Stimulated activated naive CD8-positive, alpha-beta T cell treated with anti-CD3 and anti-CD28 coated beads, Interleukin-15, Interleukin-2, amounts not matched to agents 100 ng/mL and 50 ng/mL, for 24 hours (primary cell): ENCODE results near the gene VAV1.
"Not testable (repeated sequence)": the region's sequence is repeated elsewhere in the genome, so short reads cannot be mapped to it uniquely, and the experiment has no call there.

Experiments used
- H3K27ac Mint-ChIP-seq: one replicate; pipeline ENCODE4 v1.8.0; 2021; ENCODE audit warnings: mild to moderate bottlenecking, mixed read lengths
- H3K27me3 Mint-ChIP-seq: one replicate; pipeline ENCODE4 v1.8.0; 2021; ENCODE audit warnings: mixed read lengths
- H3K36me3 Mint-ChIP-seq: one replicate; pipeline ENCODE4 v1.8.0; 2021; ENCODE audit warnings: low read depth, mixed read lengths
- H3K4me1 Mint-ChIP-seq: one replicate; pipeline ENCODE4 v1.8.0; 2021; ENCODE audit warnings: low read depth, mixed read lengths
- H3K4me3 Mint-ChIP-seq: one replicate; pipeline ENCODE4 v1.8.0; 2021; ENCODE audit warnings: mild to moderate bottlenecking, mixed read lengths
- H3K9me3 Mint-ChIP-seq: one replicate; pipeline ENCODE4 v1.8.0; 2021; ENCODE audit warnings: mixed read lengths

VAV1 gene

DNA sequence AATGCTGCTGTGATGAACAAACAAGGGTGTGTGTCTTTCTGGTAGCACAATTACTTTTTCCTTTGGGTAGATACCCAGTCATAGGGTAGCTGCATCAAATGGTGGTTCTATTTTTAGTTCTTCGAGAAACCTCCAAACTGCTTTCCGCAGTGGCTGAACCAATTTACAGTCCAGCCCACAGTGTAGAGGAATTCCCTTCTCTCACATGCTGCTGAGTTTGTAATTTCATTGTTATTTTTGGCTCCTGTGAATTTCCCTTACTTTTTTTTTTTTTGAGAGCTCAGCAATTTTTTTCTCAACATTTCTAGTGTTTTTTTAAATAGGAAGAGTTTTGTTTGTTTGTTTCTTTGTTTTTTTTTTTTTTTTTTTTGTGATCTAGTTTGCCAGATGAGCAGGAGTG, 77.4 kb downstream of the VAV1 start:
- H3K4me1 Mint-ChIP-seq, result peaks cover 4% of the 10 kb centered on the region
- no peaks in the 10 kb centered on the region for H3K27me3 Mint-ChIP-seq
- H3K9me3 Mint-ChIP-seq, result no peaks in the 10 kb centered on the region
- no peak overlapping the region for H3K4me3 Mint-ChIP-seq
- peaks cover 30% of the 10 kb centered on the region for H3K36me3 Mint-ChIP-seq
- H3K27ac Mint-ChIP-seq, result no peak overlapping the region

DNA sequence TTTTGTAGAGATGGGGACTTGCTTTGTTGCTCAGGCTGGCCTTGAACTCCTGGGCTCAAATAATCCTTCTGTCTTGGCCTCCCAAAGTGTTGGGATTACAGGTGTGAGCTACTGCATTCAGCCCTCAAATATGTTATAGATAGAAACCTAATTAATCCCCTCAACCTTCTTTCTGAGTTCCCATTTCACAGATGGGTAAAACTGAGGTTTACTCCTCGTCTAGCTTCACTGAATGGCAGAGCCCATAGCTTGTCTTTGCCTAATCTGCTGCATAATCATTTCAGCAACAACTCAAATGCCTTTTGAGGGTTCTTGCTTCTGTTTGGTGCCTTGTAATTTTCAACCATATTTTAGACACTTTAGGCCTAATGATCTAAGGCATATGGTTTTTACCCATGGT, 78.9 kb downstream of the VAV1 start:
- Mint-ChIP-seq H3K9me3 (no peaks in the 10 kb centered on the region), H3K27ac (no peak overlapping the region), H3K4me3 (no peak overlapping the region), H3K27me3 (no peaks in the 10 kb centered on the region), H3K36me3 (peaks cover 43% of the 10 kb centered on the region), H3K4me1 (peaks cover 4% of the 10 kb centered on the region)

DNA sequence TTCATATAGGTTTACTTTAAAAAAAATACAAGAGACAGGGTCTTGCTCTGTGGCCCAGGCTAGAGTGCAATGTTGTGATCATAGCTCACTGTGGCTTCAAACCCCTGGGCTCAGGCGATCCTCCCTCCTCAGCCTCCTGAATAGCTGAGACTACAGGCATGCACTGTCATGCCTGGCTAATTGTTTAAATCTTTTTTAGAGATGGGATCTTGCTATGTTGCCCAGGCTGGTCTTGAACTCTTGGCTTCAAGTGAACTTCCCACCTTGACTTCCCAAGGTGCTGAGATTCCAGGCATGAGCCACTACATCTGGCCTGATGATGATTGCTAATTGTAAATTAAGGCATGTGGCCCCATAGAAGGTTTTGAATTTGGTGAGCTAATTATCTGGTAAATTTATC, 79.5 kb downstream of the VAV1 start:
- Mint-ChIP-seq H3K27ac (no peak overlapping the region), H3K36me3 (peaks cover 49% of the 10 kb centered on the region), H3K27me3 (no peaks in the 10 kb centered on the region), H3K4me3 (no peak overlapping the region), H3K9me3 (no peaks in the 10 kb centered on the region), H3K4me1 (peaks cover 4% of the 10 kb centered on the region)

DNA sequence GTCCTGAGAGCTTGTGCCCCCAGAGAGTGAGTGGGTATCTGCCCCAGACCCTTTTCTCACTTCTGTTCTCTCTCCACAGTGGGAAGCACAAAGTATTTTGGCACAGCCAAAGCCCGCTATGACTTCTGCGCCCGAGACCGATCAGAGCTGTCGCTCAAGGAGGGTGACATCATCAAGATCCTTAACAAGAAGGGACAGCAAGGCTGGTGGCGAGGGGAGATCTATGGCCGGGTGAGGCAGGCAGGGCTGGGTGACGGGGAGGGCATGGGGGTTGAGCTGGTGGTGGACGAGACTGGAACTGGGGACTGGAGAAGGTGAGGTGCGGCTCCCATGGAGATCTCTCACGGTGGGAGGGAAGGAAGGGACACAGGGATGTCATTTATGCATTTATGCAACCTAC, 81.4 kb downstream of the VAV1 start:
- H3K27ac Mint-ChIP-seq, result no peak overlapping the region
- H3K27me3 Mint-ChIP-seq, result no peaks in the 10 kb centered on the region
- H3K4me3 Mint-ChIP-seq, result no peak overlapping the region
- no peaks in the 10 kb centered on the region for H3K9me3 Mint-ChIP-seq
- H3K4me1 Mint-ChIP-seq, result peaks cover 4% of the 10 kb centered on the region
- peaks cover 55% of the 10 kb centered on the region for H3K36me3 Mint-ChIP-seq

DNA sequence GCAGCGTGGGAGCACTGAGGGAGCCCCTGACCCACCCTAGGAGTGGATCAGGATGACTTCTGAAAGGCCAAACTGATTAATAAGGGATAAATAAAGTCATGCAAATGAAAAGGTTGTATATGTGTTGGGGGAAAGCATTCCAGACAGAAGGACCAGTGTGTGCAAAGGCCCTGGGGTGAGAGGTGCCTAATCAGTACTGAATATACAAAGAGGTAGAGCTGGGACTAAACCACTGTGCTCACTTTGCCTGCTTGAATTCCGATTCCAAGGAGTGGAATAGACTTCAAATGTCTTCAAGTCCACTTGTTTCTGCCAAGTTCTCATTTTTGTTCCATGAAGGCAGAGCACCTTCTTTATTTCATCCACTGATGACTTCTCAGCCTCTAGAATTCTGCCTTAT, 82.2 kb downstream of the VAV1 start:
- Mint-ChIP-seq H3K27me3 (no peaks in the 10 kb centered on the region), H3K27ac (no peak overlapping the region), H3K4me1 (peaks cover under 1% of the 10 kb centered on the region), H3K4me3 (no peak overlapping the region), H3K36me3 (peaks cover 51% of the 10 kb centered on the region), H3K9me3 (no peaks in the 10 kb centered on the region)

DNA sequence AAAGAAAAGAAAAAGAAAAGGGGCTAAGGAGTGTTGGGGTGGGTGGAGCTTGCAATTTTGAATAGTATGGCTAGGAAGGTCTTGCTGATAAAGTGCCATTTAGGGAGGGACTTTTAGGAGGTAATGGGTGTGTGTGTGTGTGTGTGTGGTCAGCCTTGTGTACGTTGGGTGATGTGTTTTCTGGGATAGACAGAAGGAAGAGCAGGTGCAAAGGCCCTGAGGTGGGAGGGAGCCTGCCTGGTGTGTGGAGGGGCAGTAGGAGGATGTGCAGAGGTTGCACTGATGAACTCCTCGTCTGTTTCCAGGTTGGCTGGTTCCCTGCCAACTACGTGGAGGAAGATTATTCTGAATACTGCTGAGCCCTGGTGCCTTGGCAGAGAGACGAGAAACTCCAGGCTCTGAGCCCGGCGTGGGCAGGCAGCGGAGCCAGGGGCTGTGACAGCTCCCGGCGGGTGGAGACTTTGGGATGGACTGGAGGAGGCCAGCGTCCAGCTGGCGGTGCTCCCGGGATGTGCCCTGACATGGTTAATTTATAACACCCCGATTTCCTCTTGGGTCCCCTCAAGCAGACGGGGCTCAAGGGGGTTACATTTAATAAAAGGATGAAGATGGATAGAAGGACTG, 84.4 kb downstream of the VAV1 start:
- Mint-ChIP-seq H3K27me3 (no peaks in the 10 kb centered on the region), H3K4me1 (peaks cover 3% of the 10 kb centered on the region), H3K4me3 (no peak overlapping the region), H3K27ac (peak overlapping the region; percentile 7), H3K9me3 (no peaks in the 10 kb centered on the region), H3K36me3 (peaks cover 38% of the 10 kb centered on the region)

DNA sequence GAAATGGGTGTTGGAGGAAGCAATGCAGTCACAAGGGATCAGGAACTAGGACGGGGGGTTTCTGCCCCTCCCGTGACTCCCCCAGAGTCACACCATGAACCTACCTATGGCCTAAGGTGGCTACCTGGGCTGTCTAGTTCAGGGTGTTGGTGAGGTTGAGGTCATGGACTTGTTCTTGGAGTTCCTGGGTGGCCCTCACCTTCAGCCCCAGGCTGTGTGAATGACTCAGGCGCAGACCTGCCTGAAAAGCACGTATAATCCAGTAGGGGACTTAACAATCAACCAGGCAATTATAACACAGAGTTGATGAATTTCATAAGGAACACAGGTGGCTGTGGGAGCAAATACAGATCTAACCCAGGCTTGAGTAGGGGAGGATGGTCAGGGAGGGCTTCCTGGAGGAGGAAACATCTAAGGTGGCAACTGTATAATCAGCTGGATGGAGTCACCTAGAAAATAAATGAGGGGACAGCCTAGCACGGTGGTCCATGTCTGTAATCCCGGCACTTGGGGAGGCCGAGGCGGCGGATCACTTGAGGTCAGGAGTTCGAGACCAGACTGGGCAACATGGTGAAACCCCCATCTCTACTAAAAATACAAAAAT, 89.3 kb downstream of the VAV1 start:
- Mint-ChIP-seq H3K36me3 (peaks cover 9% of the 10 kb centered on the region), H3K4me3 (no peak overlapping the region), H3K9me3 (no peaks in the 10 kb centered on the region), H3K4me1 (peaks cover 17% of the 10 kb centered on the region), H3K27me3 (no peaks in the 10 kb centered on the region), H3K27ac (peak overlapping the region; percentile 82)

DNA sequence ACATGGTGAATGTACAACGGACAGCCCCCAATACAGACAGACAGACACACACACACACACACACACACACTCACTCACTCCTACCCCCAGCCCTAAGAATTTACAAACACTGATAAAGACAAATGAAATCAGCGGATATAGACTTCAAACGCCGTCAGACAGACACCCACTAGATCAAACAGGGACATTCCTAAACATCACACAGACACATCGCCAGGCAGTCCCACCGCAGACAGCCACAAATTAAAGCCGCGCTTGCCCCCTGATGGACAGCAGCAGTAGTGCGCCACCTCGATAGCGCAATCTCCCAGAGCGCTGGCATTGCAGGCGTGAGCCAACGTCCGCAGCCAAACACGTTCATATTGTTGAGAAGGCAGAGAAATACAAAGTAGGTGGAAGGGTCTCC, 90.2 kb downstream of the VAV1 start:
- Mint-ChIP-seq H3K9me3 (no peaks in the 10 kb centered on the region), H3K4me1 (peaks cover 17% of the 10 kb centered on the region)

DNA sequence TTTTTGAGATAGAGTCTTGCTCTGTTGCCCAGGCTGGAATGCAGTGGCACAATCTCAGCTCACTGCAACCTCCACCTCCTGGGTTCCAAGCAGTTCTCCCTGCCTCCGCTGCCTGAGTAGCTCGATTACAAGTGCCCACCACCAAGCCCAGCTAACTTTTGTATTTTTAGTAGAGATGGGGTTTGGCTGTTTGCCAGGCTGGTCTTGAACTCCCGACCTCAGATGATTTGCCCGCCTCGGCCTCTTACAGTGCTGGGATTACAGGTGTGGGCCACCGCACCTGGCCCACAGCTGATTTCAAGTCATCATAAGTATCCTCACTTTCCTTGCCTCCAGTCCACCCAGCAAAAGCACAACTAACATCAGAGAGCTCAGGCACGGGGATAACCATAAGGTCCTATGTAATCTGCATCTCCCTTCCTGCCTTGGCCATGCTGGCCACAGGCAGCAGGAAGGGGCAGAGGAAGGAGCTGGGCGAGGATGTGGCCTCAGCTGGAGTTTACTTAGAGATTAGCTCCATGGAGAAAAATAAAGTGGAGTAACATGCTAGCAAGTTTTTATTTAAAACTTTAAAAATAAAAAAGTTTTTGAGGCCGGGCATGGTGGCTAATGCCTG, 91.9 kb downstream of the VAV1 start:
- Mint-ChIP-seq H3K27ac (no peak overlapping the region), H3K36me3 (no peaks in the 10 kb centered on the region), H3K27me3 (no peaks in the 10 kb centered on the region), H3K9me3 (no peaks in the 10 kb centered on the region), H3K4me3 (no peak overlapping the region), H3K4me1 (peaks cover 22% of the 10 kb centered on the region)

More for the DNA sequence above, 90.2 kb downstream of the VAV1 start:
- peak overlapping the region; percentile 81 for H3K27ac Mint-ChIP-seq
- H3K36me3 Mint-ChIP-seq, result no peaks in the 10 kb centered on the region
- no peaks in the 10 kb centered on the region for H3K27me3 Mint-ChIP-seq
- peak overlapping the region; percentile 84 for H3K4me3 Mint-ChIP-seq

DNA sequence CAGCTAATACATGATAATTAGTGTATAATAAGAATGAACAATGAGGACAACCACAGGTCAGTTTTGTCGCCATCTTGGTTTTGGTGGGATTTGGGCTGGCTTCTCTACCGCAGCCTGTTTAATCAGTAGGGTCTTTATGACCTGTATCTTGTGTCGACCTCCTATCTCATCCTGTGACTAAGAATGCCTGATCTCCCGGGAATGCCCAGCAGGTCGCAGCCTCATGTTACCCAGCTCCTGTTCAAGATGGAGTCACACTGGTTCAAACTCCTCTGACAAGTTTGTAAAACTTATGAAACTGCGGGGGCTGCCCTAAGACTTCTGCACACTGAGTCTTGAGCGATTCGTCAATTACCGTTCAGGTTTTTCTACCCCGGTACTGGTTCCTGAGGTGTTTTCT, 93.3 kb downstream of the VAV1 start:
- H3K36me3 Mint-ChIP-seq, result no peaks in the 10 kb centered on the region
- H3K9me3 Mint-ChIP-seq, result no peaks in the 10 kb centered on the region
- no peaks in the 10 kb centered on the region for H3K27me3 Mint-ChIP-seq
- peaks cover 22% of the 10 kb centered on the region for H3K4me1 Mint-ChIP-seq
- H3K27ac Mint-ChIP-seq, result no peak overlapping the region
- H3K4me3 Mint-ChIP-seq, result no peak overlapping the region

DNA sequence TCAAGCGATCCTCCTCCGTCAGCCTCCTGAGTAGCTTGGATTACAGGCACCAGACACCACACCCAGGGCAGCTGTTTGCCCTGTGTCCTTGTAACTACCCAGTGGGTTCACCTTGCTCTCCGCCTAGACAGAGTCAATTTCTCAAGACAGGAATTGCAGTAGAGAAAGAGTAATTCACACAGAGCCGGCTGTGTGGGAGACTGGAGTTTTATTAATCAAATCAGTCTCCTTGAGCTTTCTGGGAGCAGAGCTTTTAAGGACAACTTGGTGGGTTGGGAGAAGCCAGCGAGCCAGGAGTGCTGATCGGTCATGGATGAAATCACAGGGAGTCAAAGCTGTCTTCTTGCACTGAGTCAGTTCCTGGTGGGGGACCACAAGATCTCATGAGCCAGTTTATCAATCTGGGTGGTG, 94.2 kb downstream of the VAV1 start:
- Mint-ChIP-seq H3K4me3 (no peak overlapping the region), H3K27ac (no peak overlapping the region), H3K4me1 (peaks cover 21% of the 10 kb centered on the region), H3K36me3 (no peaks in the 10 kb centered on the region), H3K9me3 (no peaks in the 10 kb centered on the region), H3K27me3 (no peaks in the 10 kb centered on the region)

DNA sequence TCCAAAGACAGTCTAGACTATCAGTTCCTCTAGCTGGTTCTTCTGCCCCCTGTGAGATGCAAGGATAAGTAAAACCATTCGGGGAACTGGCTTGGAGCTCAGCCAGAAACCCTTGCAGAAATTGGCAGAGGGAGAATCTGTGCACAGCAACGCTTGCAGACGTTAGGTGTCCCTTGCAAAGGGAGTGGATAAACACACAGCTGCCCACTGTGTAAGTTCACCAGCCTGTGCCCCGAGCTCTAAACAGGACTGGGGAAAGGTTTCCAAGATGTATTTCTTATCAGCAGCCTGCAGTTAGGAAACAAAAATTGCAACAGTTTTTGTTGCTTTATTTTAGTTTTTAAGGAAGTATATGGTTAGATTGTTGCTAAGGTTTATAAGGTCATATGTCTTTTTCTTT, 95.8 kb downstream of the VAV1 start:
- H3K36me3 Mint-ChIP-seq, result no peaks in the 10 kb centered on the region
- H3K4me1 Mint-ChIP-seq, result peaks cover 10% of the 10 kb centered on the region
- no peak overlapping the region for H3K4me3 Mint-ChIP-seq
- no peak overlapping the region for H3K27ac Mint-ChIP-seq
- no peaks in the 10 kb centered on the region for H3K27me3 Mint-ChIP-seq
- peaks cover 3% of the 10 kb centered on the region for H3K9me3 Mint-ChIP-seq

DNA sequence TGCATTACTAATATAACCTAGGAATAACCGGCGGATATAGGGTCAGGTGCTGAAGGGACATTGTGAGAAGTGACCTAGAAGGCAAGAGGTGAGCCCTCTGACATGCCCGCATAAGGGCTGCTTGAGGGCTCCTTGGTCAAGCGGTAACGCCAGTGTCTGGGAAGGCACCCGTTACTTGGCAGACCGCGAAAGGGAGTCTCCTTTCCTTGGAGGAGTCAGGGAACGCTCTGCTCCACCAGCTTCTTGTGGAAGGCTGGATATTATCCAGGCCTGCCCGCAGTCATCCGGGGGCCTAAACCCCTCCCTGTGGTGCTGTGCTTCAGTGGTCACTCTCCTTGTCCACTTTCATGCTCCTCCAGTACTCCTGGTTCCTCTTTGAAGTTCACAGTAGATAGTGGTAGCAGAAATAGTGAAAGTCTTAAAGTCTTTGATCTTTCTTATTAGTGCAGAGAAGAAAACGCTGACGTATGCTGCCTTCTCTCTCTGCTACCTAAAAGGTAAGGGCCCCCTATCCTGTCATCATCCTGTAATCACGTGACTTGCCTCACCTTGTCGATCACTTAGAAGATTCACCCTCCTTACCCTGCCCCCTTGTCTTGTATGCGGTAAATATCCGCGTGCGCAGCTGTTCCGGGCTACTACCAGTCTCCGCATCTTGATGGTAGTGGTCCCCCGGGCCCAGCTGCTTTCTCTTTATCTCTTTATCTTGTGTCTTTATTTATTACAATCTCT, 96.8 kb downstream of the VAV1 start:
- not testable (repeated sequence) for H3K27me3 Mint-ChIP-seq, H3K4me1 Mint-ChIP-seq

DNA sequence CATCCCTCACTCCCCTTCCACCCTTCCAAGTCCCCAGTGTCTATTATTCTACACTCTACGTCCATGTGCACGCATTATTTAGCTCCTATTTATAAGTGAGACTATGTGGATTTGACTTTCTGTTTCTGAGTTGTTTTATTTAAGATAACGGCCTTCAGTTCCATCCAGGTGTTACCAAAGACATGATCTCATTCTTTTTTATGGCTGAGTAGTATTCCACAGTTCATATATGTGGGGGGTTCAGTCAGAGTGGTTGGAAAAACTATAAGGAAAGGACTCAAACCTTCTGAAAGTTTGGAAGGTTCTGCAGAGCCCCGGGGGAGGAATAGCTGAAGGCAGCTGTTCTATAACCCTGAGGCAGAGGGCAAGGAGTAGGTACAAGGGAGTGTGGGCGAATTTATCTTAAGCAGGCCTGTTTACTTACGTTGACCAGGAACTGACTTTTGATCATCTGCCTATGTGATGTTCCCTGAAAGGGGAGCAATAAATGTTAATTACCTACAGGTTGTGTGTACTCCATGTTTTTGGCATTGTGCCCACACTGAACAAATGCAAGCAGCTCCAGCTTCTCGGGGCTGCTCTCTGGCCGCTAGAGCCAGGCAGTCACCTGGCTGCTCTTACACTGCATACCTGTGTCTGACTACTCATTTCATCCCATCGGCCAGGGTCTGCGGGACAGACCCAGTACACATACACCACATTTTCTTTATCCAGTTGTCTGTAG, 101.4 kb downstream of the VAV1 start:
- H3K27ac Mint-ChIP-seq, result no peak overlapping the region
- peaks cover 3% of the 10 kb centered on the region for H3K9me3 Mint-ChIP-seq
- peaks cover 4% of the 10 kb centered on the region for H3K4me1 Mint-ChIP-seq
- no peaks in the 10 kb centered on the region for H3K36me3 Mint-ChIP-seq
- H3K27me3 Mint-ChIP-seq, result no peaks in the 10 kb centered on the region
- no peak overlapping the region for H3K4me3 Mint-ChIP-seq

More for the DNA sequence above, 96.8 kb downstream of the VAV1 start:
- not testable (repeated sequence) for H3K9me3 Mint-ChIP-seq, H3K4me3 Mint-ChIP-seq, H3K36me3 Mint-ChIP-seq, H3K27ac Mint-ChIP-seq

DNA sequence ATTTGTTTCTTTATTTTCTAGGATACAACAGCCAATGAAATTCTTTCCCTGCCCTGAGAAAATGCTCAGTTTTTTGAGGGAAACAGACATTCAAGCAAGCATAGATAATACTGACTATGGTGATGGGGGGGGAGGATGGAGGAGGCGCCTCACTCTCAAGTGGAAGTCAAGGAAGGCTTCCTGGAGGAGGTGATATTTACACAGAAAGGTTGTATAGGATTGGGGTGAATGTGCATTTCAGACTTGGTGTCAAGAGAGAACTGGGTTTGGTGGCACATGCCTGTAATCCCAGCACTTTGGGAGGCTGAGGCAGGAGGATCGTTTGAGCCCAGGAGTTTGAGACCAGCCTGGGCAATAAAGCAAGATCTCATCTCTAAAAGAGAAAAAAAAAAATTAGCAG, 102.7 kb downstream of the VAV1 start:
- H3K36me3 Mint-ChIP-seq, result no peaks in the 10 kb centered on the region
- peaks cover 3% of the 10 kb centered on the region for H3K9me3 Mint-ChIP-seq
- no peak overlapping the region for H3K4me3 Mint-ChIP-seq
- peaks cover 4% of the 10 kb centered on the region for H3K4me1 Mint-ChIP-seq
- H3K27ac Mint-ChIP-seq, result no peak overlapping the region
- H3K27me3 Mint-ChIP-seq, result no peaks in the 10 kb centered on the region
